ENCODE measurements around the gene BHLHE40.

The BHLHE40 gene

GRCh38 chr3:4947028-4947427, 32.2 kb upstream of the BHLHE40 start:
- no peak overlapping the region for H3K27ac ChIP-seq (ENCODE audit: extremely low read depth, low read depth, low read length)
- POLR2A ChIA-PET, result no interaction called here
- no peaks in the 10 kb centered on the region for H3K36me3 ChIP-seq (ENCODE audit: control insufficient read depth in 2 of 2, insufficient read depth in 1 of 2, low read length in 2 of 2)
- no peaks in the 10 kb centered on the region for H3K9me3 ChIP-seq (ENCODE audit: control insufficient read depth, insufficient read depth, low read depth, low read length)
- CTCF ChIA-PET, result interaction anchor here (0.6 to 0.7 kb wide), 2 partner anchors 35 to 176 kb away, joined by 3 to 5 read pairs; no protein-coding TSS in a partner anchor
- H3K4me1 ChIP-seq (ENCODE audit: control insufficient read depth, insufficient read depth, low read length), result no peaks in the 10 kb centered on the region
- H3K4me3 ChIP-seq (ENCODE audit: low read depth, low read length), result no peak overlapping the region
- 0 out of 2 replicates have a peak, but pooled peaks have one; percentile 48 for TF ChIP-seq ZNF433 (tag by site-specific recombination; IDR thresholded peaks at IDR 0.05; ENCODE audit: low read depth)
- TF ChIP-seq ZNF335 (tag by site-specific recombination; conservative IDR thresholded peaks at IDR 0.05), result no peak
- 0 out of 2 replicates have a peak, but pooled peaks have one; percentile 74 for TF ChIP-seq RBAK (tag by site-specific recombination; IDR thresholded peaks at IDR 0.05)
- TF ChIP-seq ZNF404 (tag by site-specific recombination; IDR thresholded peaks at IDR 0.05), result 0 out of 2 replicates have a peak, but pooled peaks have one; percentile 26
- peak; percentile 71; the same call in 1 of the 2 replicates for TF ChIP-seq REST (tag by site-specific recombination; IDR thresholded peaks at IDR 0.05)
- TF ChIP-seq INSM2 (tag by site-specific recombination; IDR thresholded peaks at IDR 0.05), result no peak
- peak; percentile 71 for TF ChIP-seq ZNF623 (tag by site-specific recombination; IDR thresholded peaks at IDR 0.05)
- TF ChIP-seq ZNF704 (tag by site-specific recombination; IDR thresholded peaks at IDR 0.05), result no peak
- TF ChIP-seq ZNF140 (tag by site-specific recombination; IDR thresholded peaks at IDR 0.05), result peak; percentile 70; the same call in 1 of the 2 replicates
- TF ChIP-seq ZBTB11 (tag by site-specific recombination; conservative IDR thresholded peaks at IDR 0.05; ENCODE audit: low read depth), result peak; percentile 72
- 0 out of 2 replicates have a peak, but pooled peaks have one; percentile 19 for TF ChIP-seq ZNF639 (tag by site-specific recombination; IDR thresholded peaks at IDR 0.05)
- TF ChIP-seq ZNF266 (tag by site-specific recombination; IDR thresholded peaks at IDR 0.05; ENCODE audit: low read depth), result peak; percentile 70; the same call in 1 of the 2 replicates
- peak; percentile 58; the same call in 1 of the 2 replicates for TF ChIP-seq GLI2 (tag by site-specific recombination; IDR thresholded peaks at IDR 0.05; ENCODE audit: borderline replicate concordance, low read depth)
- TF ChIP-seq ZNF510 (tag by site-specific recombination; IDR thresholded peaks at IDR 0.05; ENCODE audit: insufficient replicate concordance), result peak; percentile 69
- peak; percentile 91 for TF ChIP-seq ZNF426 (tag by site-specific recombination; IDR thresholded peaks at IDR 0.05)
- TF ChIP-seq GLI4 (tag by site-specific recombination; IDR thresholded peaks at IDR 0.05), result no peak
- TF ChIP-seq ZFP37 (tag by site-specific recombination; IDR thresholded peaks at IDR 0.05), result 0 out of 2 replicates have a peak, but pooled peaks have one; percentile 35
- 0 out of 2 replicates have a peak, but pooled peaks have one; percentile 50 for TF ChIP-seq ZBTB1 (tag by site-specific recombination; IDR thresholded peaks at IDR 0.05)
- TF ChIP-seq ZNF394 (tag by site-specific recombination; IDR thresholded peaks at IDR 0.05; ENCODE audit: borderline replicate concordance), result peak; percentile 95
- no peak for TF ChIP-seq KLF1 (tag by site-specific recombination; IDR thresholded peaks at IDR 0.05)
- no peak for TF ChIP-seq ZNF280D (tag by site-specific recombination; IDR thresholded peaks at IDR 0.05)

Measured in HEK293 (cell line).